Measurements from ENCODE around the gene COL6A2. TPM values are rescaled to one million over a fixed set of nuclear protein-coding genes. Genes with fewer than 3 reads are reported as not detected.

The COL6A2 gene
- total RNA-seq, 1 experiment from 2014 or later, result 87.0 TPM

DNA sequence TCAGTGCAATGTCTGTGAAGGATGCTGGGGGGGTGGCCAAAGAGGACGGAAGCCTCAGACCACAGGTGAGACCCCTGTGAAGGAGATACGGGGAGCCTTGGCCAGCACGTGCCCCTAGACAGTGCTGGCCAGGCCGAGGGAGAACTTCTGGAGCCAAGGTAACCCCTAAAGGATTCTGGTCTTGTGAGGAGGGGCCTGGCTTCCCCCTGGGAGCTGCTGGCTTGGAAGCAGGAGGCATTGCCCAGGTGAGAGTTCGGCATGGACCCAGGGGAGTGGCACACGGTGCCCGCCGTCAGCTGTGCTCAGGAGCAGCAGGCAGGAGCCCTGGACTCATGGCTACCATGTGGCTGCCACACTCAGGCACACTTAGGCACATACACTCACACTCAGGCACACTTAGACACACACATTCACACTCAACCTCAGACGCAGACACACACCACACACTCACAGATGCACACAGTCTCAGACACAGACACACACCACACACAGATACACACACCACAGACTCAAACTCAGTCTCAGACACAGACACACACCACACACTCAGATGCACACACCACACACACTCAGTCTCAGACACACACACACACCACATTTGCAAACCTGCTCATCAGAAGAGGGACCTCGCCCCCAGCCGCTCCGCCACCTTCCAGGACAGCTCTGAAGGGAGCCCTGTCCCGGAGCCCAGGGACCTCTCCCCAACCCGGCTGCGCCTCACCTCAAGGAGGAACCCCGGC lies 1.1 kb upstream of the COL6A2 start:
- ChIA-PET RAD21 (ENCODE audit: low non-redundant PET in 1 of 2, low total read pairs in 2 of 2, uncharacterized antibody in 2 of 2, unreplicated experiment in 2 of 2) (no interaction called here), CTCF (no interaction called here), POLR2A (no interaction called here)
- BruUV-seq (replicated peaks), result no TSS peak
- no peak for TF ChIP-seq RAD21 (IDR thresholded peaks at IDR 0.05; ENCODE audit: low read depth)
- TF ChIP-seq, protein P1, sequence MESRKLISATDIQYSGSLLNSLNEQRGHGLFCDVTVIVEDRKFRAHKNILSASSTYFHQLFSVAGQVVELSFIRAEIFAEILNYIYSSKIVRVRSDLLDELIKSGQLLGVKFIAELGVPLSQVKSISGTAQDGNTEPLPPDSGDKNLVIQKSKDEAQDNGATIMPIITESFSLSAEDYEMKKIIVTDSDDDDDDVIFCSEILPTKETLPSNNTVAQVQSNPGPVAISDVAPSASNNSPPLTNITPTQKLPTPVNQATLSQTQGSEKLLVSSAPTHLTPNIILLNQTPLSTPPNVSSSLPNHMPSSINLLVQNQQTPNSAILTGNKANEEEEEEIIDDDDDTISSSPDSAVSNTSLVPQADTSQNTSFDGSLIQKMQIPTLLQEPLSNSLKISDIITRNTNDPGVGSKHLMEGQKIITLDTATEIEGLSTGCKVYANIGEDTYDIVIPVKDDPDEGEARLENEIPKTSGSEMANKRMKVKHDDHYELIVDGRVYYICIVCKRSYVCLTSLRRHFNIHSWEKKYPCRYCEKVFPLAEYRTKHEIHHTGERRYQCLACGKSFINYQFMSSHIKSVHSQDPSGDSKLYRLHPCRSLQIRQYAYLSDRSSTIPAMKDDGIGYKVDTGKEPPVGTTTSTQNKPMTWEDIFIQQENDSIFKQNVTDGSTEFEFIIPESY (IDR thresholded peaks at IDR 0.05; ENCODE audit: extremely low read depth, insufficient replicate concordance, low read length), result no peak
- TF ChIP-seq, protein P2, sequence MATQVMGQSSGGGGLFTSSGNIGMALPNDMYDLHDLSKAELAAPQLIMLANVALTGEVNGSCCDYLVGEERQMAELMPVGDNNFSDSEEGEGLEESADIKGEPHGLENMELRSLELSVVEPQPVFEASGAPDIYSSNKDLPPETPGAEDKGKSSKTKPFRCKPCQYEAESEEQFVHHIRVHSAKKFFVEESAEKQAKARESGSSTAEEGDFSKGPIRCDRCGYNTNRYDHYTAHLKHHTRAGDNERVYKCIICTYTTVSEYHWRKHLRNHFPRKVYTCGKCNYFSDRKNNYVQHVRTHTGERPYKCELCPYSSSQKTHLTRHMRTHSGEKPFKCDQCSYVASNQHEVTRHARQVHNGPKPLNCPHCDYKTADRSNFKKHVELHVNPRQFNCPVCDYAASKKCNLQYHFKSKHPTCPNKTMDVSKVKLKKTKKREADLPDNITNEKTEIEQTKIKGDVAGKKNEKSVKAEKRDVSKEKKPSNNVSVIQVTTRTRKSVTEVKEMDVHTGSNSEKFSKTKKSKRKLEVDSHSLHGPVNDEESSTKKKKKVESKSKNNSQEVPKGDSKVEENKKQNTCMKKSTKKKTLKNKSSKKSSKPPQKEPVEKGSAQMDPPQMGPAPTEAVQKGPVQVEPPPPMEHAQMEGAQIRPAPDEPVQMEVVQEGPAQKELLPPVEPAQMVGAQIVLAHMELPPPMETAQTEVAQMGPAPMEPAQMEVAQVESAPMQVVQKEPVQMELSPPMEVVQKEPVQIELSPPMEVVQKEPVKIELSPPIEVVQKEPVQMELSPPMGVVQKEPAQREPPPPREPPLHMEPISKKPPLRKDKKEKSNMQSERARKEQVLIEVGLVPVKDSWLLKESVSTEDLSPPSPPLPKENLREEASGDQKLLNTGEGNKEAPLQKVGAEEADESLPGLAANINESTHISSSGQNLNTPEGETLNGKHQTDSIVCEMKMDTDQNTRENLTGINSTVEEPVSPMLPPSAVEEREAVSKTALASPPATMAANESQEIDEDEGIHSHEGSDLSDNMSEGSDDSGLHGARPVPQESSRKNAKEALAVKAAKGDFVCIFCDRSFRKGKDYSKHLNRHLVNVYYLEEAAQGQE (IDR thresholded peaks at IDR 0.05; ENCODE audit: low read depth), result no peak
- TF ChIP-seq TCF7L2 (IDR thresholded peaks at IDR 0.05; ENCODE audit: borderline replicate concordance, extremely low read depth, insufficient read depth, insufficient read length), result no peak
- no peak for TF ChIP-seq CBX3 (IDR thresholded peaks at IDR 0.05; ENCODE audit: low read depth)
- no peaks in the 10 kb centered on the region for H3K27me3 ChIP-seq (ENCODE audit: insufficient read depth, low read length)
- no peak overlapping the region for H3K27ac ChIP-seq (ENCODE audit: low read depth, low read length)
- no peaks in the 10 kb centered on the region for H3K9me3 ChIP-seq (ENCODE audit: control insufficient read depth in 1 of 2, insufficient read depth in 1 of 2, low read depth in 1 of 2, low read length in 2 of 2)
- H4K20me1 ChIP-seq (ENCODE audit: insufficient read depth), result no peaks in the 10 kb centered on the region
- H3K79me2 ChIP-seq (ENCODE audit: insufficient read depth, low read length), result no peaks in the 10 kb centered on the region
- peaks cover 6 to 13% of the 10 kb centered on the region in 2 experiments; a peak in 3 of 4 replicates for H3K4me1 ChIP-seq (ENCODE audit: control insufficient read depth in 1 of 2, insufficient read depth in 2 of 2, low read length in 2 of 2)
- no peaks in the 10 kb centered on the region for H3K9me2 ChIP-seq (ENCODE audit: insufficient read depth)
- no peaks in the 10 kb centered on the region for H3K36me3 ChIP-seq (ENCODE audit: control insufficient read depth in 1 of 2, insufficient read depth in 2 of 2, low read length in 2 of 2)
- no peak for DNase-seq (ENCODE audit: low read depth, low spot score)
- peak overlapping the region; percentile 70; the same call in 1 of the 2 replicates for H3K4me2 ChIP-seq (ENCODE audit: low read length)
- H2AFZ ChIP-seq (ENCODE audit: low read depth, low read length, poor library complexity, severe bottlenecking), result no peak overlapping the region
- H3K4me3 ChIP-seq (replicated peaks in 1 of 2; ENCODE audit: low read depth in 1 of 2, low read length in 2 of 2), result no peak overlapping the region
- intact Hi-C loops (cut with micrococcal nuclease), result no loop called here
- no peak for ATAC-seq
- no peak overlapping the region for H3K9ac ChIP-seq (ENCODE audit: low read length)

Data from HCT116 (cell line).